Liver (tissue), 3 donors: ENCODE results near the gene NDNF.

Experiments used
- CTCF ChIP-seq: fragments of 150-350 bp; IDR thresholded peaks from 2 replicates; pipeline ENCODE4 v1.5.1; 2017; ENCODE audit warnings: improper control_type of control experiment, low read depth, low read length; ENCODE audit not compliant: missing input control
- EGR1 ChIP-seq, 2 donors: IDR thresholded peaks; 2 replicates each; pipeline ENCODE4 v1.6.1; 2016 to 2018; ENCODE audit warnings: antibody characterized with exemption in 2 of 2, low read depth in 2 of 2
- GABPA ChIP-seq, 2 donors: IDR thresholded peaks in 1 of 2; conservative IDR thresholded peaks in 1 of 2; 2 replicates each; pipeline ENCODE4 v1.6.1; 2016; ENCODE audit warnings: antibody characterized with exemption in 2 of 2, mild to moderate bottlenecking in 1 of 2, moderate library complexity in 1 of 2
- JUND ChIP-seq, 2 donors: IDR thresholded peaks; 2 replicates each; pipeline ENCODE4 v1.6.1; 2016; ENCODE audit warnings: antibody characterized with exemption in 2 of 2
- MAX ChIP-seq: IDR thresholded peaks from 2 replicates; pipeline ENCODE4 v1.6.1; 2016; ENCODE audit warnings: antibody characterized with exemption
- NR2F2 ChIP-seq: IDR thresholded peaks from 2 replicates; pipeline ENCODE4 v1.6.1; 2016; ENCODE audit warnings: antibody characterized with exemption
- RXRA ChIP-seq, 2 donors: IDR thresholded peaks; 2 replicates each; pipeline ENCODE4 v1.6.1; 2017 to 2018; ENCODE audit warnings: antibody characterized with exemption in 2 of 2, mild to moderate bottlenecking in 1 of 2
- TAF1 ChIP-seq: conservative IDR thresholded peaks from 2 replicates; pipeline ENCODE4 v1.6.1; 2016; ENCODE audit warnings: antibody characterized with exemption, mild to moderate bottlenecking
- YY1 ChIP-seq: IDR thresholded peaks from 2 replicates; pipeline ENCODE4 v1.6.1; 2016; ENCODE audit warnings: antibody characterized with exemption, mild to moderate bottlenecking
- ZBTB33 ChIP-seq: IDR thresholded peaks from 2 replicates; pipeline ENCODE4 v1.6.1; 2016; ENCODE audit warnings: antibody characterized with exemption
- donor health status: healthy.
- donor health status: healthy.

DNA sequence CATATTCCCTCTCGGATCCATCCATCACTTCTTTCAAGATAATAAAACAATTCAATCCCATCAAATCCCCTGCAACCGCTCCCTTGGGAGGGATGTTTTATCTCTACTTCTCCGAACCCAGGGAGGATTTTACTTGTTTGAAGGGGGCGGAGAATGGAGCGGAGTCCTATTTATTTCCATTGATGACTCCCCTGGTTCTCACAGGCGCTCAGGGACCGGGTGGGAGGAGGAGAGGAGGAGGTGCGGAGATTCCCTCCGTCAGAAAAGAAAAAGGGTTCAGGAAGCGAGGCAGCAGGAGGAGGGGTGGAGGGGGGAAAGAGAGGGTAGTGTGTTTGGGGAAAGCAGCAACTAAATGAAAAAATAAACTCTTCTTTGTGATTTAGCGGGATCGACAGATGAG is 2.1 kb downstream of the NDNF start:
- TF ChIP-seq CTCF (no peak), GABPA (IDR thresholded peaks at IDR 0.05 in 1 of 2, conservative IDR thresholded peaks at IDR 0.05 in 1 of 2) (no peak), JUND (IDR thresholded peaks at IDR 0.05) (no peak), ZBTB33 (no peak), YY1 (no peak), EGR1 (IDR thresholded peaks at IDR 0.05; ENCODE audit: low read depth in 2 of 2) (no peak), RXRA (IDR thresholded peaks at IDR 0.05) (no peak), MAX (no peak), NR2F2 (no peak), TAF1 (no peak)
